ENCODE data around the gene CRAMP1. TPM values are rescaled to one million over a fixed set of nuclear protein-coding genes. Genes with fewer than 3 reads are reported as not detected.
"Not testable (repeated sequence)": the region's sequence is repeated elsewhere in the genome, so short reads cannot be mapped to it uniquely, and the experiment has no call there.

The CRAMP1 gene
- polyA plus RNA-seq, 3 donors, result 16.6 to 30.6 (median 30.2) TPM

- DNase-seq, result no peak
These were observed 96.6 kb downstream of the CRAMP1 start for GRCh38 chr16:1708768-1709180.

GRCh38 chr16:1709356-1709755, 97.2 kb downstream of the CRAMP1 start:
- no peak for DNase-seq

GRCh38 chr16:1710811-1711507, 98.8 kb downstream of the CRAMP1 start:
- DNase-seq, result no peak

GRCh38 chr16:1712791-1713261, 100.7 kb downstream of the CRAMP1 start:
- no peak for DNase-seq

GRCh38 chr16:1713331-1713730, 101.2 kb downstream of the CRAMP1 start:
- no peak for DNase-seq

GRCh38 chr16:1713933-1714332, 101.8 kb downstream of the CRAMP1 start:
- no peak for DNase-seq

- no peak for DNase-seq
These were observed 103.1 kb downstream of the CRAMP1 start for GRCh38 chr16:1715220-1715619.

GRCh38 chr16:1718236-1718635, 106.1 kb downstream of the CRAMP1 start:
- DNase-seq, result not testable (repeated sequence)

GRCh38 chr16:1719559-1720229, 107.5 kb downstream of the CRAMP1 start:
- not testable (repeated sequence) for DNase-seq

- no peak for DNase-seq
These were observed 109.2 kb downstream of the CRAMP1 start for GRCh38 chr16:1721372-1721771.

GRCh38 chr16:1723450-1724147, 111.4 kb downstream of the CRAMP1 start:
- no peak for DNase-seq

- DNase-seq, result no peak
These were observed 112.3 kb downstream of the CRAMP1 start for GRCh38 chr16:1724491-1724890.

GRCh38 chr16:1726661-1727502, 114.7 kb downstream of the CRAMP1 start:
- no peak for DNase-seq

Other genes with a start within 250 kb of the CRAMP1 start
- 10 to 100 TPM; 15.5 to 24.9 (median 24.1) TPM for gene UNKL, start 197.7 kb upstream of the CRAMP1 start, polyA plus RNA-seq (ENCODE audit: insufficient read length in 3 of 3)
- gene UQCC4, start 191.6 kb upstream of the CRAMP1 start, polyA plus RNA-seq (ENCODE audit: insufficient read length in 3 of 3), result 10 to 100 TPM; 12.9 to 17.7 (median 14.6) TPM
- under 1 TPM in 2 of 3 donors, not detected in 1; 0.21 to 0.25 TPM for gene PERCC1, start 181.3 kb upstream of the CRAMP1 start, polyA plus RNA-seq (ENCODE audit: insufficient read length in 3 of 3)
- gene CCDC154, start 167.8 kb upstream of the CRAMP1 start, polyA plus RNA-seq (ENCODE audit: insufficient read length in 3 of 3), result 1 to 10 TPM; 2.3 to 4.4 (median 3.9) TPM
- 10 to 100 TPM; 53.4 to 61.1 (median 59.1) TPM for gene CLCN7, start 137.3 kb upstream of the CRAMP1 start, polyA plus RNA-seq (ENCODE audit: insufficient read length in 3 of 3)
- gene PTX4, start 123.4 kb upstream of the CRAMP1 start, polyA plus RNA-seq (ENCODE audit: insufficient read length in 3 of 3), result not detected
- gene TELO2, start 119.0 kb upstream of the CRAMP1 start, polyA plus RNA-seq (ENCODE audit: insufficient read length in 3 of 3), result 10 to 100 TPM; 42.3 to 47.9 (median 43.6) TPM
- gene TMEM204, start 78.7 kb upstream of the CRAMP1 start, polyA plus RNA-seq (ENCODE audit: insufficient read length in 3 of 3), result 10 to 100 TPM; 17.6 to 25.8 (median 24.7) TPM
- 10 to 100 TPM; 43.3 to 48.3 (median 46.2) TPM for gene IFT140, start 288 bp upstream of the CRAMP1 start, polyA plus RNA-seq (ENCODE audit: insufficient read length in 3 of 3)
- gene JPT2, start 65.9 kb downstream of the CRAMP1 start, polyA plus RNA-seq (ENCODE audit: insufficient read length in 3 of 3), result 10 to 100 TPM; 75.4 to 83.3 (median 78.9) TPM
- gene MAPK8IP3, start 93.8 kb downstream of the CRAMP1 start, polyA plus RNA-seq (ENCODE audit: insufficient read length in 3 of 3), result 10 to 100 TPM; 55.4 to 85.5 (median 78.5) TPM
- gene NME3, start 159.2 kb downstream of the CRAMP1 start, polyA plus RNA-seq (ENCODE audit: insufficient read length in 3 of 3), result 10 to 100 TPM; 35.5 to 43.7 (median 43.2) TPM
- gene EME2, start 160.4 kb downstream of the CRAMP1 start, polyA plus RNA-seq (ENCODE audit: insufficient read length in 3 of 3), result 10 to 100 TPM in 2 of 3 donors, 1 to 10 TPM in 1; 8.8 to 13.4 (median 13.4) TPM
- 10 to 100 TPM; 71.9 to 98.1 (median 83.5) TPM for gene MRPS34, start 160.8 kb downstream of the CRAMP1 start, polyA plus RNA-seq (ENCODE audit: insufficient read length in 3 of 3)
- 10 to 100 TPM; 45.1 to 53.2 (median 52.4) TPM for gene SPSB3, start 170.2 kb downstream of the CRAMP1 start, polyA plus RNA-seq (ENCODE audit: insufficient read length in 3 of 3)
- 10 to 100 TPM; 48.7 to 61.4 (median 60.8) TPM for gene NUBP2, start 170.6 kb downstream of the CRAMP1 start, polyA plus RNA-seq (ENCODE audit: insufficient read length in 3 of 3)
- 1 to 10 TPM; 2.4 to 4.2 (median 3.9) TPM for gene IGFALS, start 181.3 kb downstream of the CRAMP1 start, polyA plus RNA-seq (ENCODE audit: insufficient read length in 3 of 3)
- 10 to 100 TPM; 43.4 to 50.5 (median 47.8) TPM for gene HAGH, start 214.5 kb downstream of the CRAMP1 start, polyA plus RNA-seq (ENCODE audit: insufficient read length in 3 of 3)
- 10 to 100 TPM; 39.0 to 45.7 (median 39.2) TPM for gene FAHD1, start 214.8 kb downstream of the CRAMP1 start, polyA plus RNA-seq (ENCODE audit: insufficient read length in 3 of 3)

Measured in renal pelvis (tissue), 4 donors.